Umbilical cord (tissue), 2 donors: ENCODE measurements around the gene CNTNAP2. TPM values are rescaled to one million over a fixed set of nuclear protein-coding genes. Genes with fewer than 3 reads are reported as not detected.

Source experiments
- DNase-seq: peaks from one replicate; pipeline ENCODE4 v3.0.0-alpha.2; 2015; ENCODE audit warnings: low spot score
- total RNA-seq: library from RNA; depleted of rRNA; stranded (reverse); fragments of >200 nt; gene quantifications from one replicate; pipeline ENCODE4 v1.2.3, GENCODE V29; 2014; ENCODE audit warnings: low replicate concordance; ENCODE audit not compliant: insufficient read depth

CNTNAP2 gene
- total RNA-seq, 1 donor from 2014 or later: 81.1 TPM

- DNase-seq: no peak
These were observed 548.4 kb downstream of the CNTNAP2 start for GRCh38 chr7:146665023-146665422.

- DNase-seq: no peak
These were observed 553.9 kb downstream of the CNTNAP2 start for GRCh38 chr7:146670532-146670931.

- DNase-seq: no peak
These were observed 564.9 kb downstream of the CNTNAP2 start for GRCh38 chr7:146681487-146681886.

GRCh38 chr7:146683439-146683838 is 566.8 kb downstream of the CNTNAP2 start:
- no peak for DNase-seq

GRCh38 chr7:146690987-146691386 is 574.4 kb downstream of the CNTNAP2 start:
- DNase-seq: no peak

GRCh38 chr7:146698995-146699610 is 582.5 kb downstream of the CNTNAP2 start:
- DNase-seq: no peak

- DNase-seq: no peak
These were observed 583.5 kb downstream of the CNTNAP2 start for GRCh38 chr7:146700015-146700560.

- no peak for DNase-seq
These were observed 584.6 kb downstream of the CNTNAP2 start for GRCh38 chr7:146701166-146701565.

- no peak for DNase-seq
These were observed 586.3 kb downstream of the CNTNAP2 start for GRCh38 chr7:146702898-146703297.

GRCh38 chr7:146709451-146710027 is 592.9 kb downstream of the CNTNAP2 start:
- DNase-seq: no peak

GRCh38 chr7:146713205-146713604 is 596.6 kb downstream of the CNTNAP2 start:
- DNase-seq: no peak

- no peak for DNase-seq
These were observed 597.3 kb downstream of the CNTNAP2 start for GRCh38 chr7:146713934-146714333.

- DNase-seq: no peak
These were observed 603.6 kb downstream of the CNTNAP2 start for GRCh38 chr7:146720195-146720594.

- no peak for DNase-seq
These were observed 606.4 kb downstream of the CNTNAP2 start for GRCh38 chr7:146722986-146723385.

GRCh38 chr7:146725520-146725919 is 608.9 kb downstream of the CNTNAP2 start:
- DNase-seq: no peak

- no peak for DNase-seq
These were observed 611.5 kb downstream of the CNTNAP2 start for GRCh38 chr7:146728141-146728540.

GRCh38 chr7:146728611-146729010 is 612.0 kb downstream of the CNTNAP2 start:
- peak; percentile 44 for DNase-seq

GRCh38 chr7:146731185-146731584 is 614.6 kb downstream of the CNTNAP2 start:
- no peak for DNase-seq

GRCh38 chr7:146735992-146736391 is 619.4 kb downstream of the CNTNAP2 start:
- DNase-seq: no peak

- DNase-seq: no peak
These were observed 620.0 kb downstream of the CNTNAP2 start for GRCh38 chr7:146736446-146737190.

GRCh38 chr7:146740039-146740438 is 623.4 kb downstream of the CNTNAP2 start:
- DNase-seq: no peak

- no peak for DNase-seq
These were observed 625.3 kb downstream of the CNTNAP2 start for GRCh38 chr7:146741911-146742310.

- no peak for DNase-seq
These were observed 637.8 kb downstream of the CNTNAP2 start for GRCh38 chr7:146754385-146754784.
